K562 (cell line): ENCODE data around the gene CLEC17A. TPM values are rescaled to one million over a fixed set of nuclear protein-coding genes. Genes with fewer than 3 reads are reported as not detected.

Experiments
- ADNP ChIP-seq: fragments of 200-800 bp; sonication (Bioruptor generic); IDR thresholded peaks from 2 replicates; pipeline ENCODE4 v1.6.1; 2016; ENCODE audit warnings: missing genetic modification characterization, missing compliant biosample characterization
- BHLHE40 ChIP-seq: IDR thresholded peaks from 2 replicates; pipeline ENCODE4 v1.6.1; 2011; ENCODE audit warnings: low read length, improper control_type of control experiment
- BRCA1 ChIP-seq, 2 experiments: fragments of 450-650 bp in 1 of 2; sonication (generic) in 1 of 2; formaldehyde crosslinking in 1 of 2; IDR thresholded peaks; 2 replicates each; pipeline versions ENCODE4 v1.5.0 to v1.6.1; 2017 to 2020; ENCODE audit warnings: mild to moderate bottlenecking in 1 of 2, missing genetic modification reagents in 1 of 2
- CBFA2T3 ChIP-seq: fragments of 450-650 bp; IDR thresholded peaks from 2 replicates; pipeline ENCODE4 v1.6.1; 2017
- CCAR2 ChIP-seq: fragments of 200-400 bp; formaldehyde crosslinking; IDR thresholded peaks from 2 replicates; pipeline ENCODE4 v1.6.1; 2017; ENCODE audit warnings: mild to moderate bottlenecking, low read depth, low read length
- CEBPB ChIP-seq: fragments of 450-650 bp; IDR thresholded peaks from 2 replicates; pipeline ENCODE4 v1.6.1; 2016; ENCODE audit warnings: missing genetic modification characterization, missing compliant biosample characterization
- E2F3 ChIP-seq: fragments of 250-450 bp; sonication (Bioruptor Pico); IDR thresholded peaks from 2 replicates; pipeline ENCODE4 v1.4.0; 2020; ENCODE audit warnings: mild to moderate bottlenecking
- ETV1 ChIP-seq: fragments of 450-650 bp; conservative IDR thresholded peaks from 2 replicates; pipeline ENCODE4 v1.6.1; 2016; ENCODE audit warnings: missing genetic modification characterization, control low read depth, low read depth, missing compliant biosample characterization
- NFIX ChIP-seq: fragments of 250-450 bp; sonication (Bioruptor Pico); IDR thresholded peaks from 2 replicates; pipeline ENCODE4 v1.4.0; 2020; ENCODE audit warnings: low read depth, mild to moderate bottlenecking, moderate library complexity
- PTBP1 ChIP-seq: fragments of 200-400 bp; formaldehyde crosslinking; IDR thresholded peaks from 2 replicates; pipeline ENCODE4 v1.6.1; 2017; ENCODE audit warnings: low read depth, low read length
- RBBP5 ChIP-seq: fragments of 200-600 bp; sonication (generic); IDR thresholded peaks from 2 replicates; pipeline ENCODE4 v1.6.1; 2012; ENCODE audit warnings: borderline replicate concordance, mild to moderate bottlenecking, low read length, control low read depth, inconsistent platforms; ENCODE audit not compliant: insufficient read depth, poor library complexity, severe bottlenecking
- RNF2 ChIP-seq: sonication (generic); IDR thresholded peaks from 2 replicates; pipeline ENCODE4 v1.6.1; 2016
- SPI1 ChIP-seq: IDR thresholded peaks from 2 replicates; pipeline ENCODE4 v1.6.1; 2011; ENCODE audit warnings: low read depth, low read length, control low read depth, borderline replicate concordance
- SRF ChIP-seq, 2 experiments: fragments of 250-450, 450-650 bp in 1 of 2; sonication (Bioruptor Pico) in 1 of 2; sonication (generic) in 1 of 2; formaldehyde crosslinking; IDR thresholded peaks; 2 replicates each; pipeline versions ENCODE4 v1.5.0 to v1.5.1; 2020 to 2022; ENCODE audit warnings: mild to moderate bottlenecking in 1 of 2, missing genetic modification reagents in 1 of 2
- TEAD4 ChIP-seq, 2 experiments: sonication (generic) in 1 of 2; formaldehyde crosslinking in 1 of 2; IDR thresholded peaks; 2 replicates each; pipeline versions ENCODE4 v1.6.1 to v1.8.0; 2012 to 2022; ENCODE audit warnings: borderline replicate concordance in 1 of 2, inconsistent platforms in 1 of 2, low read length in 1 of 2, mild to moderate bottlenecking in 1 of 2, missing genetic modification reagents in 1 of 2
- ZBTB7A ChIP-seq: IDR thresholded peaks from 2 replicates; pipeline ENCODE4 v1.6.1; 2011; ENCODE audit warnings: low read depth, mild to moderate bottlenecking, low read length, moderate library complexity, borderline replicate concordance; ENCODE audit not compliant: control insufficient read depth
- ZNF609 ChIP-seq: sonication (generic); formaldehyde crosslinking; IDR thresholded peaks from 2 replicates; pipeline ENCODE4 v1.8.1; 2023; ENCODE audit warnings: missing genetic modification reagents, mild to moderate bottlenecking, borderline replicate concordance
- polyA plus RNA-seq, 8 experiments: library from polyadenylated mRNA; depleted of rRNA in 4 of 8; stranded (reverse) in 5 of 8; unstranded in 3 of 8; fragments of >200 nt; fragmentation: Nextera tagmentation in 2 of 8; fragmentation: Illumina TruSeq in 1 of 8; extraction: Ambion mirVana in 2 of 8; extraction: Trizol in 1 of 8; gene quantifications; 2 replicates each; pipeline versions ENCODE4 v1.2.1 to v1.2.3, GENCODE V29; 2011 to 2014; ENCODE audit warnings: inconsistent platforms in 1 of 8, missing spikeins in 1 of 8
- total RNA-seq, 7 experiments: library from RNA; depleted of rRNA in 6 of 7; stranded (reverse); fragments of >200 nt in 6 of 7; fragmentation: Illumina TruSeq in 2 of 7; extraction: Trizol in 2 of 7; gene quantifications; 2 replicates each; pipeline versions ENCODE4 v1.2.1 to v1.2.3, GENCODE V29; 2011 to 2021; ENCODE audit warnings: low replicate concordance in 1 of 7
- TF ChIP-seq, protein P1 (sequence below): fragments of 450-650 bp; formaldehyde crosslinking; IDR thresholded peaks from 2 replicates; pipeline ENCODE4 v1.4.0; 2020; ENCODE audit warnings: mild to moderate bottlenecking

The CLEC17A gene
- total and polyA plus RNA-seq, 9 of the 15 experiments (the other 6 are each of a cell fraction or from before 2014, with no cell fraction given), result 0.03 TPM; not detected in 8

DNA sequence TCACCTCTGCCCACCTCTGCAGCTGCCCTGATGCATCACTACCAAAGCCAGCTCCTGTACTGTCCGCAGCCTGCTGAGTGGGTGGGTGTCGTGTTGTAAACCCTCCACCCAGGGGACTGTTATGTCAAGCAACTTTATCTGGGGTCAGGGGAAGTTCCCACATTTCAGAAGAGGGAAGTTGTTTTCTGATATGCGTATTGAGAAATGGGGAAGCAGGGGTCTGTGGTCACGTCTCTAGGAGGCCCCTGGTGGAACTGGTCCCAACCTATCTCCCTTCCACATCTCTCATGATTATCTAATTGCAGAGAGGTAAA, 31.2 kb downstream of the CLEC17A start (continued):
- TF ChIP-seq ZNF609, result no peak
- TF ChIP-seq RNF2, result no peak
- TF ChIP-seq E2F3 (CRISPR knock-in tag), result no peak
- TF ChIP-seq ETV1 (tag), result no peak
- TF ChIP-seq TEAD4 (IDR thresholded peaks at IDR 0.05; ENCODE audit: low read length), result peak; percentile 46; the same call in 1 of the 2 replicates
- no peak for TF ChIP-seq TEAD4 (CRISPR knock-in tag; IDR thresholded peaks at IDR 0.05; ENCODE audit: borderline replicate concordance)
- peak; percentile 73; the same call in 1 of the 2 replicates for TF ChIP-seq SPI1
- TF ChIP-seq CCAR2, result no peak
- no peak for TF ChIP-seq ADNP (tag)
- TF ChIP-seq CEBPB, result peak; percentile 48; the same call in 1 of the 2 replicates
- 0 out of 2 replicates have a peak, but pooled peaks have one; percentile 33 for TF ChIP-seq ZBTB7A
- TF ChIP-seq PTBP1, result no peak
- no peak for TF ChIP-seq RBBP5
- TF ChIP-seq CBFA2T3, result 0 out of 2 replicates have a peak, but pooled peaks have one; percentile 7
- no peak for TF ChIP-seq SRF (CRISPR knock-in tag; IDR thresholded peaks at IDR 0.05)
- TF ChIP-seq NFIX (CRISPR knock-in tag), result no peak
- TF ChIP-seq BRCA1 (IDR thresholded peaks at IDR 0.05), result no peak
- no peak for TF ChIP-seq BRCA1 (CRISPR knock-in tag; IDR thresholded peaks at IDR 0.05)
- TF ChIP-seq, protein P1, sequence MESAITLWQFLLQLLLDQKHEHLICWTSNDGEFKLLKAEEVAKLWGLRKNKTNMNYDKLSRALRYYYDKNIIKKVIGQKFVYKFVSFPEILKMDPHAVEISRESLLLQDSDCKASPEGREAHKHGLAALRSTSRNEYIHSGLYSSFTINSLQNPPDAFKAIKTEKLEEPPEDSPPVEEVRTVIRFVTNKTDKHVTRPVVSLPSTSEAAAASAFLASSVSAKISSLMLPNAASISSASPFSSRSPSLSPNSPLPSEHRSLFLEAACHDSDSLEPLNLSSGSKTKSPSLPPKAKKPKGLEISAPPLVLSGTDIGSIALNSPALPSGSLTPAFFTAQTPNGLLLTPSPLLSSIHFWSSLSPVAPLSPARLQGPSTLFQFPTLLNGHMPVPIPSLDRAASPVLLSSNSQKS (CRISPR knock-in tag), result no peak
- TF ChIP-seq BHLHE40, result peak; percentile 29; the same call in 1 of the 2 replicates
